Measurements from ENCODE around the gene MAGEA9B.
A peak's percentile ranks its signal among the peaks of the same experiment; 100 is the strongest.
"Not testable (repeated sequence)": the region's sequence is repeated elsewhere in the genome, so short reads cannot be mapped to it uniquely, and the experiment has no call there.

Gene MAGEA9B, protein sequence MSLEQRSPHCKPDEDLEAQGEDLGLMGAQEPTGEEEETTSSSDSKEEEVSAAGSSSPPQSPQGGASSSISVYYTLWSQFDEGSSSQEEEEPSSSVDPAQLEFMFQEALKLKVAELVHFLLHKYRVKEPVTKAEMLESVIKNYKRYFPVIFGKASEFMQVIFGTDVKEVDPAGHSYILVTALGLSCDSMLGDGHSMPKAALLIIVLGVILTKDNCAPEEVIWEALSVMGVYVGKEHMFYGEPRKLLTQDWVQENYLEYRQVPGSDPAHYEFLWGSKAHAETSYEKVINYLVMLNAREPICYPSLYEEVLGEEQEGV

GRCh38 chrX:149587359-149587758 lies at the start of gene MAGEA9B:
MAGEA9B (minus strand) TSS chrX:149587459; CDS start chrX:149583179, 4,280 bp downstream.
- DNase-seq; H3K27me3 Mint-ChIP-seq; H3K27ac Mint-ChIP-seq; H3K36me3 Mint-ChIP-seq (ENCODE audit: low read depth); H3K4me3 Mint-ChIP-seq; H3K9me3 Mint-ChIP-seq; H3K4me1 Mint-ChIP-seq (ENCODE audit: low read depth): not testable (repeated sequence)

DNA sequence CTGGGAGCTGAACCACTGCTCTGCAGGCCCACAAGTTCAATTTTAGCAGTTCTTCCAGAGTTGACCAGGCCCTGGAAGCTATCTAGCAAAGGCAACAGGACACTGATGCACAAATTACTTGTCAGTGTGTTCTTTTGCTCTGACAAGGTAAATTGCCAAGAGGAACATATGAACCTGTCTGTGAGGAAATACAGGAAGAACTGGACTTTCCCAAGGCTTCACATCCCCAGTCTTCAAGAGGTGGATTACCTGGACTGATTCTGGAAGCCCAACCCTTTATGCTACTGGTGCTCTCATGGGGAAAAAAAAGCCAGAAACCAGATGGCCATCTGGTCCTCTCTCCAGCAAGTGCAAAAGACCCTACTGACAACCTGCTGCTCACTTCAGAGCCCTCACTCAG lies 46.3 kb upstream of the MAGEA9B start:
- Mint-ChIP-seq H3K27ac (no peak overlapping the region), H3K36me3 (ENCODE audit: low read depth) (peaks cover 3% of the 10 kb centered on the region), H3K4me1 (ENCODE audit: low read depth) (peaks cover 26% of the 10 kb centered on the region), H3K27me3 (peaks cover 39% of the 10 kb centered on the region), H3K9me3 (no peaks in the 10 kb centered on the region), H3K4me3 (no peak overlapping the region)
- no peak for DNase-seq

DNA sequence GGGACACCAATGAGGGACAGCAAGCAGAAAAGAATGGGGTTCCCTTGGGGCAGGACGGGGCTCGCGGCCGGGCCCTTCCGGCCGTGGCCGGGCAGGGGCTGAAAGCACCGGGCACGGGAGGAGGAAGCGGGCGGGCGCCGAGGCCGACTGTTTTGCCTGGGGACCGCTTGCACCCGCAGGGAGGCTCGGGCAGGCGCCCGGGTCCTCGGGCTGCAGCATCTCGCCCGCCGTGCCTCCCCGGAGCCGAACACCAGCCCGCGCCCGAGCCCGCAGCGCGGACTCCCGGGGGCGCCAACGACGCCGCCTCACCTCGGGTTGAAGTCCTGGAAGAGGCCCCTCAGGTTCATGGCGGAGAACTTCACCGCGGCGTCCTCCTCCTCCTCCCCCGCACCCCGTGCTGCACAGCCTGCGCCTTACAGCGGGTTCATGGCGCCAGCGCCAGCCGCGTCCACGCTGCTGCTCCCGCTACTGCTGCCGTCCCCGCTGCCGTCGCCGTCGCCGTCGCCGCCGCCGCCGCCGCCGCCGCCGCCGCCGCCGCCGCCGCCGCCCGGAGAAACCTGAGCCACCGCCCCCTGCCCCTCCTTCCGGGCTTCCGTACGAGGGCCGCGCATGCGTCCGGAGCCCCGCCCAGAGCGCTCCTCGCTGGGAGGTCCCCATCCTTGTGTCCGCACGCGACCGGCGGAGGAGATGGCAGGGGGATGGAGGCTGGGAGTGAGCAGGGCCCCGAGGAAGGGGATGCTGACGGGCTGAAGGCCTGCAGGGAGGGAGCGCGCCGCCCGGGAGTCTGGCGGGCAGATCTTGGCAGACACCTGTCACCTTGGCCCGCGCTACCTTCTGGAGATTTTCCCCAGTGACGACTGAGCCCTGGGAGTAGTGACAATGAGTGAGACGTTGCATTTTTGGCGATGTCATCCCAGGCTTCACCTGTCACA lies 44.2 kb upstream of the MAGEA9B start, which contains the start of gene TMEM185A:
TSS of gene TMEM185A (minus strand) at position 559 of the 932 bp plus-strand sequence. CDS start at position 347, 212 bp downstream.
- peak; percentile 85 for DNase-seq
- Mint-ChIP-seq H3K27me3 (peaks cover 36% of the 10 kb centered on the region), H3K27ac (peak within 1 kb of the TSS; percentile 60), H3K4me3 (peak within 1 kb of the TSS; percentile 84), H3K9me3 (no peaks in the 10 kb centered on the region), H3K36me3 (ENCODE audit: low read depth) (peaks cover 3% of the 10 kb centered on the region), H3K4me1 (ENCODE audit: low read depth) (peaks cover 36% of the 10 kb centered on the region)

DNA sequence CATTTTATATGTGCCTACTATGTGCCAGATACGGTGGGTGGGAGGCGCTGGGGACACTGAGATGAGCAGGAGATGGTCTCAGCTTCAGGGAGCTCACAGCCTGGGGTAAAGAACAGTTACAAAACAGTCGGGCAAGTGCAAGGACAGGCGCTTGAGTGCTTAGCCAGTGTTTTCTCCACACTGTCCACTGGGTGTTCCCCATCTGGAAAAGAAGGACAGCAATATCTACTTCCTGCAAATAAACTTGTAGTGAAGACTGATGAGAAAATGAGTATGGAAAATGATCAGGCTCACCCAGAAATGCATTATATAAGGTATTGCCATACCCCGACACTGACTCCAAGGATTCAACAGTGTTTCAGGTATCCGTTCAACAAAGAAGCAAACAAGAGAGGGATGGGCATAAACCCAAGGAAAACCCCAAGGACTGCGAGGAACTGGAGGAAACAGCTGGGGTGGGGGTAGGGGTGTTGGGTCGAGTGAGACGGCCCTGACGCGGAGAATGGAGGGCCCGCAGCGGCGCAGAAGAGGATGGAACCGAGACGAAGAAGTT lies 43.5 kb upstream of the MAGEA9B start:
- Mint-ChIP-seq H3K36me3 (ENCODE audit: low read depth) (peaks cover 3% of the 10 kb centered on the region), H3K27me3 (peaks cover 33% of the 10 kb centered on the region), H3K4me3 (peak overlapping the region; percentile 84), H3K4me1 (ENCODE audit: low read depth) (peaks cover 38% of the 10 kb centered on the region), H3K27ac (peak overlapping the region; percentile 60), H3K9me3 (no peaks in the 10 kb centered on the region)
- DNase-seq = no peak

DNA sequence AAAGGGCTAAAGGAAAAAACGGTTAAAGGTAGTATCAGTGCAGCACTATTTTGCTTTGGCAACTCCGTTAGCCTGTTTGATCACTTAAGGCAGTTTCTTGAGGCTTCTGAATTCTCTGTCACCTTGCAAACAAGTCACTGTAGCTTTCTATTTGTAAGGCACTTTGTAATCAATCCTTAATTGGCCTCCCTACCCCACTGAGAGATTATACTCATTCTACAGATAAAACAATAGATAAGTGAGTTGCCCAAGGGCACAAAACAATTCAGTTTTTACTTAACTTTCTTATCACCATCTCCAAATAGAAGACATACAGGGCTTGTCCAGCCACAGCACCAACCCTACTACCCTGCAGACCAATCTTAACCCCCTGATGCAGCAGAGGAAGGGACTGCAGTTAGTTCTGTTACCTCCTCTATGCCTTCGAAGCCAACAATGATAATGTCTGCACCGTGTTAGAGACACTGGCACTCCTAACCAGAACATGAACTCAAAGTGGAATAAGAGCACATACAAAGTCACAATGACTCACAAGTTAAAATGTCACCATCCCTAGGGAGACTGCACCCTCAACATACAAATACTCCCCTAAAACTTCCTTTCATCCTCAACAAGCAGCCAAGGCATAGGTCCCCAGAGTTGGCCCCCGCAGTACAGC lies 42.6 kb upstream of the MAGEA9B start:
- no peak for DNase-seq
- H3K36me3 Mint-ChIP-seq (ENCODE audit: low read depth) = peaks cover 3% of the 10 kb centered on the region
- no peak overlapping the region for H3K27ac Mint-ChIP-seq
- peak overlapping the region; percentile 84 for H3K4me3 Mint-ChIP-seq
- H3K9me3 Mint-ChIP-seq = no peaks in the 10 kb centered on the region
- H3K4me1 Mint-ChIP-seq (ENCODE audit: low read depth) = peaks cover 47% of the 10 kb centered on the region
- peaks cover 31% of the 10 kb centered on the region for H3K27me3 Mint-ChIP-seq

GRCh38 chrX:149628768-149629167 lies 41.5 kb upstream of the MAGEA9B start:
- Mint-ChIP-seq H3K27me3 (peaks cover 28% of the 10 kb centered on the region), H3K9me3 (no peaks in the 10 kb centered on the region), H3K4me3 (no peak overlapping the region), H3K36me3 (ENCODE audit: low read depth) (peaks cover 3% of the 10 kb centered on the region), H3K27ac (no peak overlapping the region), H3K4me1 (ENCODE audit: low read depth) (peaks cover 55% of the 10 kb centered on the region)
- DNase-seq = no peak

- H3K27ac Mint-ChIP-seq = no peak overlapping the region
- H3K36me3 Mint-ChIP-seq (ENCODE audit: low read depth) = peaks cover 3% of the 10 kb centered on the region
- peaks cover 57% of the 10 kb centered on the region for H3K4me1 Mint-ChIP-seq (ENCODE audit: low read depth)
These were observed 41.0 kb upstream of the MAGEA9B start for GRCh38 chrX:149628280-149628679.

GRCh38 chrX:149626829-149627228 lies 39.6 kb upstream of the MAGEA9B start:
- H3K27me3 Mint-ChIP-seq = peaks cover 12% of the 10 kb centered on the region
- not testable (repeated sequence) for H3K36me3 Mint-ChIP-seq (ENCODE audit: low read depth); DNase-seq; H3K9me3 Mint-ChIP-seq; H3K27ac Mint-ChIP-seq; H3K4me3 Mint-ChIP-seq
- peaks cover 52% of the 10 kb centered on the region for H3K4me1 Mint-ChIP-seq (ENCODE audit: low read depth)

More at GRCh38 chrX:149628280-149628679, 41.0 kb upstream of the MAGEA9B start:
- no peak for DNase-seq
- Mint-ChIP-seq H3K4me3 (no peak overlapping the region), H3K27me3 (peaks cover 24% of the 10 kb centered on the region), H3K9me3 (no peaks in the 10 kb centered on the region)

DNA sequence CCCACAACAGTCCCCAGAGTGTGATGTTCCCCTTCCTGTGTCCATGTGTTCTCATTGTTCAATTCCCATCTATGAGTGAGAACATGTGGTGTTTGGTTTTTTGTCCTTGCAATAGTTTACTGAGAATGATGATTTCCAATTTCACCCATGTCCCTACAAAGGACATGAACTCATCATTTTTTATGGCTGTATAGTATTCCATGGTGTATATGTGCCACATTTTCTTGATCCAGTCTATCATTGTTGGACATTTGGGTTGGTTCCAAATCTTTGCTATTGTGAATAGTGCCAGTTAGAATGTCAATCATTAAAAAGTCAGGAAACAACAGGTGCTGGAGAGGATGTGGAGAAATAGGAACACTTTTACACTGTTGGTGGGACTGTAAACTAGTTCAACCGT lies 32.4 kb upstream of the MAGEA9B start:
- H3K4me1 Mint-ChIP-seq (ENCODE audit: low read depth) = peaks cover 22% of the 10 kb centered on the region
- H3K27ac Mint-ChIP-seq = not testable (repeated sequence)

DNA sequence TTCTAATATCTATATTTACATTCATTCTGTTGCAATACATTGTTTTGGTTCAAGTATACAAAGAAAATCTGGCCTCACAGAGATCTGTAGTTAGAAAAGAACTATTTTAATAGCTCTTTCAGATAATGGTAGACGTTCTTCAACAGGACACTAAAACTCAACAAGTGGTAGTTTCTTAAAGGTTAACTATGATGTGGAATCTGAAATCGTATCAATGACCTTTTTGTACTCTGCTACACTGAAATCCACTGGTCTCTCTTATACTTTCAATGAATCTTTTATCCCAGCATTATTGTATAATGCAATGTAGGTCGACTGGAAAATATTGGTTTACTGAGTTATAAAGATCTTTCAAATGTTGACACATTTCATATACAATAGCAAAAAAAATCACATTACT lies 31.6 kb upstream of the MAGEA9B start:
- Mint-ChIP-seq H3K9me3 (no peaks in the 10 kb centered on the region), H3K36me3 (ENCODE audit: low read depth) (peaks cover 1% of the 10 kb centered on the region), H3K27me3 (peaks cover 15% of the 10 kb centered on the region), H3K27ac (no peak overlapping the region), H3K4me3 (no peak overlapping the region), H3K4me1 (ENCODE audit: low read depth) (peaks cover 22% of the 10 kb centered on the region)
- no peak for DNase-seq

More for the DNA sequence above, 32.4 kb upstream of the MAGEA9B start:
- not testable (repeated sequence) for H3K4me3 Mint-ChIP-seq; DNase-seq; H3K9me3 Mint-ChIP-seq; H3K27me3 Mint-ChIP-seq; H3K36me3 Mint-ChIP-seq (ENCODE audit: low read depth)

DNA sequence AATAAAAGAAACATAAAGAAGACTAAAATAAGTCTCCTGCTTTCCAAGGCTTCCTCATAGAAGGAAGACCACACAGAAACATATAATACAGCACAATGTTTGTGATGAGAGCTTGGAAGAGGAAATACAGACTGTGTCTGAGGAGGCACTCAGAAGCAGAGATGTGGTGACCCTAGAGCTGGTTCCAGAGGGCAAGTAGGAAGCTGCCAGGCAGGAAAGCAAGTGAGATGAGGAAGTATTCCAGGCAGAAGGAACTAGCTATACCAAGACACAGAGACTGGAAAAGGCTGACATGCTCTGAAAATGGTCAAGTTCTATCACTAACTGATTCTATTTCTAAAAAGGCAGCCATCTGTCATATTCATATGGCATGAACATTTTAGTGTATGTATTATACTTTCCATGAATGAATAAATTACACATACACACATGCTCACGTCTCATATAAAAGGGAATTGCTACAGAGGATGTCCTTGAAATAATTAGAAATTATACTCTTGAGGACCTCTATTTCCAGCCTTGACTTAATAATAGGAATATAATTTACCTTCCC lies 24.4 kb upstream of the MAGEA9B start:
- H3K27ac Mint-ChIP-seq = no peak overlapping the region
- peaks cover 18% of the 10 kb centered on the region for H3K4me1 Mint-ChIP-seq (ENCODE audit: low read depth)
- no peaks in the 10 kb centered on the region for H3K9me3 Mint-ChIP-seq
- H3K4me3 Mint-ChIP-seq = no peak overlapping the region
- H3K27me3 Mint-ChIP-seq = peaks cover 21% of the 10 kb centered on the region
- peaks cover 15% of the 10 kb centered on the region for H3K36me3 Mint-ChIP-seq (ENCODE audit: low read depth)
- no peak for DNase-seq

- DNase-seq = no peak
- Mint-ChIP-seq H3K27me3 (peaks cover 26% of the 10 kb centered on the region), H3K4me1 (ENCODE audit: low read depth) (peaks cover 12% of the 10 kb centered on the region), H3K27ac (no peak overlapping the region), H3K9me3 (no peaks in the 10 kb centered on the region), H3K4me3 (no peak overlapping the region), H3K36me3 (ENCODE audit: low read depth) (peaks cover 22% of the 10 kb centered on the region)
These were observed 23.3 kb upstream of the MAGEA9B start for GRCh38 chrX:149610511-149610910.

GRCh38 chrX:149607699-149608098 lies 20.4 kb upstream of the MAGEA9B start:
- Mint-ChIP-seq H3K4me3 (no peak overlapping the region), H3K4me1 (ENCODE audit: low read depth) (no peaks in the 10 kb centered on the region), H3K27ac (no peak overlapping the region), H3K36me3 (ENCODE audit: low read depth) (peaks cover 28% of the 10 kb centered on the region), H3K27me3 (peaks cover 16% of the 10 kb centered on the region), H3K9me3 (no peaks in the 10 kb centered on the region)
- DNase-seq = no peak

Measured in activated T-cell treated with anti-CD3 and anti-CD28 coated beads, Interleukin-2, amount 50 U/mL, for 24 hours (primary cell).